LNCAP (cell line): ENCODE results near the gene CTSH.

Experiments used
- TF ChIP-seq, protein P1 (sequence below): fragments of 450-650 bp; IDR thresholded peaks from 2 replicates; pipeline ENCODE4 v1.5.1; 2017; ENCODE audit warnings: mild to moderate bottlenecking

CTSH gene

GRCh38 chr15:78933823-78934654 lies 10.8 kb downstream of the CTSH start:
- TF ChIP-seq, protein P1, sequence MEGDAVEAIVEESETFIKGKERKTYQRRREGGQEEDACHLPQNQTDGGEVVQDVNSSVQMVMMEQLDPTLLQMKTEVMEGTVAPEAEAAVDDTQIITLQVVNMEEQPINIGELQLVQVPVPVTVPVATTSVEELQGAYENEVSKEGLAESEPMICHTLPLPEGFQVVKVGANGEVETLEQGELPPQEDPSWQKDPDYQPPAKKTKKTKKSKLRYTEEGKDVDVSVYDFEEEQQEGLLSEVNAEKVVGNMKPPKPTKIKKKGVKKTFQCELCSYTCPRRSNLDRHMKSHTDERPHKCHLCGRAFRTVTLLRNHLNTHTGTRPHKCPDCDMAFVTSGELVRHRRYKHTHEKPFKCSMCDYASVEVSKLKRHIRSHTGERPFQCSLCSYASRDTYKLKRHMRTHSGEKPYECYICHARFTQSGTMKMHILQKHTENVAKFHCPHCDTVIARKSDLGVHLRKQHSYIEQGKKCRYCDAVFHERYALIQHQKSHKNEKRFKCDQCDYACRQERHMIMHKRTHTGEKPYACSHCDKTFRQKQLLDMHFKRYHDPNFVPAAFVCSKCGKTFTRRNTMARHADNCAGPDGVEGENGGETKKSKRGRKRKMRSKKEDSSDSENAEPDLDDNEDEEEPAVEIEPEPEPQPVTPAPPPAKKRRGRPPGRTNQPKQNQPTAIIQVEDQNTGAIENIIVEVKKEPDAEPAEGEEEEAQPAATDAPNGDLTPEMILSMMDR: no peak

GRCh38 chr15:78933187-78933822 lies 11.5 kb downstream of the CTSH start:
- TF ChIP-seq, protein P1: no peak

GRCh38 chr15:78932258-78932808 lies 12.5 kb downstream of the CTSH start:
- TF ChIP-seq, protein P1: no peak

DNA sequence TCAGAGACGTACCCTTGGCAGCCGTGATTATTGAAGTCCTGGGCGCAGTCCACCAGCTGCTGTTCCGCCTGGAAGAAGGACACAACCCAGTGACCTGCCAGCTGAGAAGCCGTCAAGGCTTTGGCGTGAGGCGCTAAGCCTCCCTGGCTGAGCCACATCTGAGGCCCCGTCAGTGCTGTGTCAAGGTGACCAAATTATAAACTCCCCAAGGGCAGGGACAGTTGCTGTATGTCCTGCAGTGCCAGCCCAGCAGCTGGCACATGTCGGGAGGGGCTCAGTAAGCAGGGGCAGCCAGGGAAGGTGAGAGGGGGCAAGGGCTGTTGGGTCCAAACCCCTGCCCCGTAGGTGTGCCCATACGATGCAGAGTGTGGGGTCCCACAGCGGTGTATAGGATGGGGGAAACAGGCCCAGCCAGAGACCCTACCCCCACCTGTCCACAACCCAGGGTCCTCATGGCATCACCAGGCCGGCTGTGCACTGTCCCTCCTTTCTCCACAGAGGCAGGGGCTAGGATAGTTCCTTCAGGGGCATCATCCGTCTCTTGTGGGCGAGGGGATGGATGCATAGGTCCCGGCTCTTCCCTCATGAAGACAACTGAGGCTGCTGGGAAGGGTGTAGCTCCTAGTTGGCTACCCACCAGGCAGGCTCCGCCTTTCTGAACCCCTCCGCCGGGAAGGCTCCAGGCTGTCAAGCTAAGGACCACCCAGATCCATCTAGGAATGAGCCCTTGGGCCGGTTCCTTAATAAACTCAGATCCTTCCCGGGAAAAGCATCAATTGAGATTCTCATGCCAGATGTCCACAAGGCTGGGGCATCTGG lies 13.2 kb downstream of the CTSH start:
- TF ChIP-seq, protein P1: no peak

DNA sequence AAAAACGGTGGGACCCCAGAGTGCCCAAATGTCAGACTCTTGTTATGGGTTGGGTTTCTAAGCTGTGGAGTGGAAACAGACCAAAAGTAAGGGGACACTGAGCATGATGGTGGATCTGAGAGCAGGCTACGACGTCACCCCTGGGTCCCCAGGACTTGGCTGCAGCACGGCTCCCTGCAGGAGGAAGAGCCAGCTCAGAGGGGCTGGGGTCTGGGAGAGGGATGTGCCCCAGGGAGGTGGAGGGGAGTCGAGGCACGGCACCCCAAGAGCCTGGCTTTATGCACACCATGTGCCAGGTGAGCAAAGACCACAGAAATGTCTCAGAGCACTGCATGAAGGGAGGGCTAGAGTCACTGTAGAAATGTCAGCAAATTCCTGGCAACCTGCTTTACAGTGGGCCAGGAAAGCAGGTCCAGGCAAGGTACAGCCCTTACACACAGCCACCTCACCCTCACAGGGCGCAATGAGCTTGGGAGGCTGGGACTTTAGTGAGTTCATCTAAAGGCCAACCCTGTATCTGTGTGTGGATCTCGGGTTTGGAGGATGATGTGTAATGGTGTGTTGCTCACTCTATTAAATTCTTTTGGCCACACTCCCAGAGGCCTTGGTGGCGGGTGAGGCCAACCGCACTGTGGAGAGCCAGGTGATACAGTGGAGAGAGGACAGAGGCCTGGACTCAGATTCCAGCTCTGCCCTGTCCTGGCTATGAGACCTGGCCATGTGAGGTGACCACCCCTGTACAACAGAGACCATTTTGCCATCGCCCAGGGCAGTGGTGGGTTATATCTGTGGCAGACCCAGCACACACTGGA lies 14.1 kb downstream of the CTSH start:
- TF ChIP-seq, protein P1: no peak

- TF ChIP-seq, protein P1: no peak
Observed at GRCh38 chr15:78929536-78930264, 15.1 kb downstream of the CTSH start.
